ENCODE results near the gene HAUS8.

- TF ChIP-seq MXI1 (IDR thresholded peaks at IDR 0.05; ENCODE audit: borderline replicate concordance, low read depth, low read length), result no peak
- no peak for TF ChIP-seq USF2 (IDR thresholded peaks at IDR 0.05; ENCODE audit: low read depth, low read length)
- TF ChIP-seq CTCF (conservative IDR thresholded peaks at IDR 0.05; ENCODE audit: low read depth, low read length), result no peak
- no peak for TF ChIP-seq BHLHE40 (IDR thresholded peaks at IDR 0.05; ENCODE audit: low read depth, low read length)
- TF ChIP-seq POLR2A (IDR thresholded peaks at IDR 0.05; ENCODE audit: low read depth, low read length), result no peak
- no peak for TF ChIP-seq CEBPB (IDR thresholded peaks at IDR 0.05; ENCODE audit: low read depth, low read length)
Measured at GRCh38 chr19:17112271-17112670, 37.0 kb upstream of the HAUS8 start.
